ENCODE results near the gene CALN1.

- TF ChIP-seq ZNF274 (IDR thresholded peaks at IDR 0.05; ENCODE audit: low read depth, low read length) (no peak), YY1 (IDR thresholded peaks at IDR 0.05; ENCODE audit: insufficient read depth, insufficient read length) (no peak), SUZ12 (IDR thresholded peaks at IDR 0.05; ENCODE audit: extremely low read depth, insufficient read depth, insufficient read length) (no peak)
Measured at GRCh38 chr7:72152161-72153131, 259.7 kb downstream of the CALN1 start.
